Smooth muscle cell (in vitro differentiated cells): ENCODE data around the gene UNC119. TPM values are rescaled to one million over a fixed set of nuclear protein-coding genes. Genes with fewer than 3 reads are reported as not detected.
"Not testable (repeated sequence)": the region's sequence is repeated elsewhere in the genome, so short reads cannot be mapped to it uniquely, and the experiment has no call there.

ENCODE experiments used
- DNase-seq: peaks from one replicate; lab custom pipeline; 2025; ENCODE audit not compliant: unreplicated experiment; lab: John Stamatoyannopoulos, UW
- H2AFZ ChIP-seq: fragments of 200-600 bp; sonication (generic); 2 replicates; pipeline ENCODE4 v1.6.0; 2016; ENCODE audit warnings: antibody characterized with exemption, low read depth, mild to moderate bottlenecking
- H3F3A ChIP-seq: fragments of 200-600 bp; sonication (generic); 2 replicates; pipeline ENCODE4 v1.6.0; 2017; ENCODE audit warnings: antibody characterized with exemption, low read depth
- H3K27ac ChIP-seq: fragments of 200-600 bp; sonication (generic); 2 replicates; pipeline ENCODE4 v1.5.1; 2016; ENCODE audit warnings: low read depth, mild to moderate bottlenecking
- H3K27me3 ChIP-seq: fragments of 200-600 bp; sonication (generic); 2 replicates; pipeline ENCODE4 v1.6.1; 2016; ENCODE audit warnings: low read depth, mild to moderate bottlenecking
- H3K36me3 ChIP-seq: fragments of 200-600 bp; sonication (generic); 2 replicates; pipeline ENCODE4 v1.5.1; 2016; ENCODE audit warnings: low read depth
- H3K4me1 ChIP-seq: fragments of 200-600 bp; sonication (generic); 2 replicates; pipeline ENCODE4 v1.5.1; 2016; ENCODE audit warnings: low read depth
- H3K4me2 ChIP-seq: fragments of 200-600 bp; sonication (generic); 2 replicates; pipeline ENCODE4 v1.6.0; 2016; ENCODE audit warnings: mild to moderate bottlenecking
- H3K4me3 ChIP-seq: fragments of 200-600 bp; sonication (generic); 2 replicates; pipeline ENCODE4 v1.5.1; 2016; ENCODE audit warnings: mild to moderate bottlenecking
- H3K79me2 ChIP-seq: fragments of 200-600 bp; sonication (generic); 2 replicates; pipeline ENCODE4 v1.6.0; 2016; ENCODE audit warnings: low read depth, mild to moderate bottlenecking
- H3K9ac ChIP-seq: fragments of 200-600 bp; sonication (generic); 2 replicates; pipeline ENCODE4 v1.6.0; 2016; ENCODE audit warnings: low read depth
- H3K9me3 ChIP-seq: fragments of 200-600 bp; sonication (generic); replicated peaks from 2 replicates; pipeline ENCODE4 v1.5.1; 2016; ENCODE audit warnings: low read depth
- H4K20me1 ChIP-seq: fragments of 200-600 bp; sonication (generic); 2 replicates; pipeline ENCODE4 v1.6.0; 2016; ENCODE audit warnings: low read depth
- WGBS: methylation state at CpG from one replicate; pipeline ENCODE4 v1.1.7; 2016; ENCODE audit warnings: low lambda C conversion rate; 5-methylcytosine and 5-hydroxymethylcytosine counted together
- polyA plus RNA-seq: library from polyadenylated mRNA; unstranded; fragments of >200 nt; fragmentation: Nextera tagmentation; extraction: Ambion mirVana; gene quantifications from 2 replicates; pipeline ENCODE4 v1.2.1, GENCODE V29; 2016
- total RNA-seq: library from RNA; depleted of rRNA; stranded (reverse); fragments of >200 nt; gene quantifications from 2 replicates; pipeline ENCODE4 v1.2.3, GENCODE V29; 2014
- TF ChIP-seq, protein P1 (sequence below): fragments of 200-600 bp; sonication (generic); IDR thresholded peaks from 2 replicates; pipeline ENCODE4 v1.5.1; 2017; ENCODE audit warnings: borderline replicate concordance, mild to moderate bottlenecking, antibody characterized with exemption; ENCODE audit not compliant: insufficient read depth, poor library complexity, severe bottlenecking

Gene UNC119
- total and polyA plus RNA-seq, 2 experiments from 2014 or later, result 35.9 to 46.9 TPM

DNA sequence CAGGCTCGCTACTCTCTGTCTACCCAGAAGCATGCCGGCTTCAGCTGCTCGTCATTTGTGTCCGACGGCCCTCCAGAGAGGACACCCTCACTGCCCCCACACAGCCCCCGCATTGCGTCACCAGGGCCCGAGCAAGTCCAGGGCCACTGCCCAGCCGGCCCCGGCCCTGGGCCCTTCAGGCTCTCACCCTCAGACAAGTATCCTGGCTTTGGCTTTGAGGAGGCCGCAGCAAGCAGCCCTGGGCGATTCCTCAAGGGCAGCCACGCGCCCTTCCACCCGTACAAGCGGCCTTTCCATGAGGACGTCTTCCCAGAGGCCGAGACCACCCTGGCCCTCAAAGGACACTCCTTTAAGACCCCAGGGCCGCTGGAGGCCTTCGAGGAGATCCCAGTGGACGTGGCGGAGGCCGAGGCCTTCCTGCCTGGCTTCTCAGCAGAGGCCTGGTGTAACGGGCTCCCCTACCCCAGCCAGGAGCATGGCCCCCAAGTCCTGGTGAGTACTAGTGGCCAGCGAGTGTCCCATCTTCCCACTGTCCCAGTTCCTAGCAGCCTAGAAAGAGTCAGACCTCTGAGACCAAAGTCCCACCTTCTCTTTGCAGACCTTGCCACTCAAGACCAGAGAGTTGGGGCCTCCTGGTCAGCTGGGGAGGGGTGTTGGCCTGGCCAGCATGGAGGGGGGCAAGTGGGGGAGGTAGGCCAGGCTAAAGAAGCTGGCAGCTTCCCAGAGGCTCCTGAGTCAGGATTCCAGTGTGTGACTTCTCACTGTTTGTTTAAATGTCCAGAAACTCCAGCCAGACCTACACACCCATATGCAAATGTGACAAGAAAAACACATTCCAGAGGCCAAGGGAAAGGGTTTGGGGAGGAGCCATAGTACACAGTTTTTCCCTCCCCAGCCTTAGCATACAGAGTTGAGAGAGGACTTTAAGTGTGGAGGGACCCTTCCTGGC lies 27.7 kb downstream of the UNC119 start:
- H3K4me1 ChIP-seq, result peaks cover 4% of the 10 kb centered on the region
- H3K4me2 ChIP-seq, result peak overlapping the region; percentile 54
- DNase-seq, result no peak
- no peaks in the 10 kb centered on the region for H3K36me3 ChIP-seq
- no peaks in the 10 kb centered on the region for H3K79me2 ChIP-seq
- 90% methylated on average over 25 of the region's 25 CpGs for WGBS
- peak overlapping the region; percentile 55 for H2AFZ ChIP-seq
- H3K9ac ChIP-seq, result no peak overlapping the region
- no peaks in the 10 kb centered on the region for H3K27me3 ChIP-seq
- no peaks in the 10 kb centered on the region for H3K9me3 ChIP-seq
- H3K27ac ChIP-seq, result peak overlapping the region; percentile 28
- H3F3A ChIP-seq, result no peaks in the 10 kb centered on the region
- H4K20me1 ChIP-seq, result no peaks in the 10 kb centered on the region
- TF ChIP-seq, protein P1, sequence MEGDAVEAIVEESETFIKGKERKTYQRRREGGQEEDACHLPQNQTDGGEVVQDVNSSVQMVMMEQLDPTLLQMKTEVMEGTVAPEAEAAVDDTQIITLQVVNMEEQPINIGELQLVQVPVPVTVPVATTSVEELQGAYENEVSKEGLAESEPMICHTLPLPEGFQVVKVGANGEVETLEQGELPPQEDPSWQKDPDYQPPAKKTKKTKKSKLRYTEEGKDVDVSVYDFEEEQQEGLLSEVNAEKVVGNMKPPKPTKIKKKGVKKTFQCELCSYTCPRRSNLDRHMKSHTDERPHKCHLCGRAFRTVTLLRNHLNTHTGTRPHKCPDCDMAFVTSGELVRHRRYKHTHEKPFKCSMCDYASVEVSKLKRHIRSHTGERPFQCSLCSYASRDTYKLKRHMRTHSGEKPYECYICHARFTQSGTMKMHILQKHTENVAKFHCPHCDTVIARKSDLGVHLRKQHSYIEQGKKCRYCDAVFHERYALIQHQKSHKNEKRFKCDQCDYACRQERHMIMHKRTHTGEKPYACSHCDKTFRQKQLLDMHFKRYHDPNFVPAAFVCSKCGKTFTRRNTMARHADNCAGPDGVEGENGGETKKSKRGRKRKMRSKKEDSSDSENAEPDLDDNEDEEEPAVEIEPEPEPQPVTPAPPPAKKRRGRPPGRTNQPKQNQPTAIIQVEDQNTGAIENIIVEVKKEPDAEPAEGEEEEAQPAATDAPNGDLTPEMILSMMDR, result no peak
- H3K4me3 ChIP-seq, result no peak overlapping the region

DNA sequence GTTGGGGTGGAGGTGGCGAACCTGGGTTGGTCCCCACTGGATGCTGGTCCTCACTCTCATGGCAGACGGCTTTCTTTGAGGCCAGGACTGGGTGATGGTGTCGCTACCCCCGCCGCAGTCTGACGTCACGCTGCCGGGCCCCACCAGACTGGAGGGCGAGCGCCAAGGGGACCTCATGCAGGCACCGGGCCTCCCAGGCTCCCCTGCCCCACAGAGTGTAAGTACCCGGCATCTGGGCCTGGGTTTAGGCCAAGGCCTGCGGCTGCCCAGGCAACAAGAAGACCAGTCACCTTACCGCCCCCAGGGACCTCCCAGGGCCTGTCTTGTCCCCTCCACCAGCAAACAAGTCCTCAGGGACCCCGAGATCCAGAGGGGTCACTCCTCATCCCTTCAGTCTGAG lies 28.5 kb downstream of the UNC119 start:
- TF ChIP-seq, protein P1, result no peak
- Histone ChIP-seq H3F3A (no peaks in the 10 kb centered on the region), H3K9me3 (no peaks in the 10 kb centered on the region), H3K4me1 (peaks cover 4% of the 10 kb centered on the region), H3K4me2 (no peak overlapping the region), H3K27ac (no peak overlapping the region), H3K79me2 (no peaks in the 10 kb centered on the region), H3K4me3 (no peak overlapping the region), H3K9ac (no peak overlapping the region), H3K36me3 (no peaks in the 10 kb centered on the region), H2AFZ (no peak overlapping the region), H4K20me1 (no peaks in the 10 kb centered on the region), H3K27me3 (no peaks in the 10 kb centered on the region)
- DNase-seq, result no peak
- WGBS, result 93% methylated on average over 15 of the region's 15 CpGs

DNA sequence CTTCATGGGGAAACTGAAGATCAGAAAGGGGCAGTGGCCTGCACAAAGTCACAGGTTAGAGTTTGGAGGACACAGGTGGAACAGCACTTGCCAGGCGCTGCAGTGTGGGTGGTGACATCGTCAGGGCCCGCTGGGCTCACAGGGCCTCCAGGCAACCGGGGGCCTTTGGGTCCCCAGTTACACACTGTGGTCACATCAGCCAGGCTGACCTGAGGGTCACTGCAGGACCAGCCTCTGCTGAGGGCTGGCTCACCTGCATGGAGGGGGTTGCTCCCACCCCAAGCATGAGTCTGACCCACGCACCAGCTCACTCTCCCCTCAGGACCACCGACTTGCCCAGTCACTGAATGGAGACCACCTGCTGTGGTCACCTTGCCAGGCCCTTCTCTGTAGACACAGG lies 29.2 kb downstream of the UNC119 start:
- Histone ChIP-seq H3K79me2 (no peaks in the 10 kb centered on the region), H3K4me3 (no peak overlapping the region), H3K27ac (no peak overlapping the region), H3F3A (no peaks in the 10 kb centered on the region), H3K4me2 (no peak overlapping the region), H4K20me1 (no peaks in the 10 kb centered on the region), H3K4me1 (peaks cover 4% of the 10 kb centered on the region), H3K9me3 (no peaks in the 10 kb centered on the region), H2AFZ (no peak overlapping the region), H3K27me3 (no peaks in the 10 kb centered on the region), H3K9ac (no peak overlapping the region), H3K36me3 (no peaks in the 10 kb centered on the region)
- WGBS, result 90% methylated on average over 6 of the region's 6 CpGs
- TF ChIP-seq, protein P1, result no peak
- no peak for DNase-seq

DNA sequence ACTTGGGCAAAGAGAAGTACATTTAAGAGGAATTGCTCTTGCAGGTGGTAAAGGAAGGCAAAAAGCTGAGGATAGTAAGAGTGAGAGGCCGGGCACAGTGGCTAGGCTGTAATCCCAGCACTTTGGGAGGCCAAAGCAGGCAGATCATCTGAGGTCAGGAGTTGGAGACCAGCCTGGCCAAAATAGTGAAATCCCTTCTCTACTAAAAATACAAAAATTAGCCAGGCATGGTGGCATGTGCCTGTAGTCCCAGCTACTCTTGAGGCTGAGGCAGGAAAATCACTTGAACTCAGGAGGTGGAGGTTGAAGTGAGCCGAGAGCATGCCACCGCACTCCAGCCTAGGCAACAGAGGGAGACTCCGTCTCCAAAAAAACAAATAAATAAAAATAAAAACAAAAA lies 30.1 kb downstream of the UNC119 start:
- 95% methylated on average over 4 of the region's 4 CpGs for WGBS
- not testable (repeated sequence) for DNase-seq

More for the DNA sequence above, 30.1 kb downstream of the UNC119 start:
- H3K36me3 ChIP-seq, H3K27me3 ChIP-seq, H3K27ac ChIP-seq, H3K9me3 ChIP-seq, H3K4me3 ChIP-seq, H3K9ac ChIP-seq, H3K4me1 ChIP-seq, H3F3A ChIP-seq, H2AFZ ChIP-seq, H4K20me1 ChIP-seq, H3K79me2 ChIP-seq, H3K4me2 ChIP-seq: not testable (repeated sequence)
